Mucosa of rectum (tissue), 2 donors: Measurements from ENCODE around the gene MIOX.

Source experiments
- H3K27ac ChIP-seq, 2 donors: one replicate each; pipeline ENCODE4 v1.7.0; 2013; ENCODE audit warnings: inconsistent platforms in 2 of 2, low read depth in 2 of 2, low read length in 2 of 2
- H3K27me3 ChIP-seq, 2 donors: one replicate each; pipeline ENCODE4 v1.7.0; 2013; ENCODE audit warnings: low read length in 2 of 2; ENCODE audit not compliant: control insufficient read depth in 2 of 2, insufficient read depth in 2 of 2
- H3K36me3 ChIP-seq, 2 donors: one replicate each; pipeline ENCODE4 v1.7.0; 2013; ENCODE audit warnings: low read length in 2 of 2; ENCODE audit not compliant: control insufficient read depth in 2 of 2, insufficient read depth in 2 of 2
- H3K4me1 ChIP-seq, 2 donors: one replicate each; pipeline ENCODE4 v1.7.0; 2013; ENCODE audit warnings: low read length in 2 of 2, mild to moderate bottlenecking in 1 of 2; ENCODE audit not compliant: control insufficient read depth in 2 of 2, insufficient read depth in 2 of 2
- H3K4me3 ChIP-seq, 2 donors: one replicate each; pipeline ENCODE4 v1.7.0; 2013; ENCODE audit warnings: low read length in 2 of 2
- H3K9ac ChIP-seq, 2 donors: one replicate each; pipeline ENCODE4 v1.7.0; 2013; ENCODE audit warnings: low read length in 2 of 2, low read depth in 1 of 2, mild to moderate bottlenecking in 1 of 2
- H3K9me3 ChIP-seq, 2 donors: one replicate each; pipeline ENCODE4 v1.7.0; 2013; ENCODE audit warnings: low read length in 2 of 2; ENCODE audit not compliant: control insufficient read depth in 2 of 2
- donor health status: healthy.
- donor health status: Normal muscosa, but diverticular disease.

Gene MIOX

DNA sequence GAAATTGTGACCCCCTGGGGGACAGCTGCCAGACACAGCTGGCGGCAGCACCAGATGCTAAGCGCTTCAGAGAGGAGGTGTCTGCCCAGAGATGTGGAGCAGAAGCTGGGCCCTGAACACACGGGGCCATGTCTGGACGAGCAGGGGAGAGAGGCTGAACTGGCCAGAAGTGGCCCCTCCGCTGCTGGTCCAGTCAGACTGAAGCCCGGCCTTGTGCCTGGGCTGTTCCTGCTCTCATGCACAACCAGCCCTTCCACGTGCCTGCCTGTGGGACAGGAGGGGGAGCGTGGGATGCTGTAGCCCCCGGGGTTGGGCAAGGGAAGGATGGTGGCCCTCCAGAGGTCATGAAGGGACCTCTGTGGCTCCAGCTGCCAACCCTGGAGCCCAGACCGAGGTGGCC lies 3.6 kb upstream of the MIOX start:
- Histone ChIP-seq H3K27ac (no peak overlapping the region), H3K4me1 (peaks cover 13 to 21% of the 10 kb centered on the region in 2 donors), H3K36me3 (no peaks in the 10 kb centered on the region), H3K9me3 (no peaks in the 10 kb centered on the region), H3K27me3 (peaks cover 6 to 8% of the 10 kb centered on the region in 2 donors), H3K9ac (no peak overlapping the region), H3K4me3 (no peak overlapping the region)

DNA sequence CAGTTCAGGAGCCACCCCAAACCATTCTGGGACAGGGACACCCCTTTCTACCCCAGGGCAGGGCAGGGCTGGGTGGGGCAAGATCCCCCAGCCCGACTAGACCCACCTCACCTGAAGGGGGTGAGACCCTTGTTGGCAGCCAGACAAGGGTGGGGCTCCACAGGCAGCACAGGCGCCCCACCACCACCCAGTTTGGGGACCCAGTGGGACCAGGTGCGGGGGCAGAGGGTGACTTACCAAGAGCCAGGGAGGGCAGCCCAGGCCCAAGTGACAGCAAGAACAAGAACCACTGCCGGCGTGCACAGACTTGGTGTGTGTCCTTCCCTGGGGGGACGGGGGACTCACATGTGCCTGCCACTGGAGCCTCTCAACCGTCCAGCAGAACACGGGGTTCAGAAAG lies 3.1 kb upstream of the MIOX start:
- Histone ChIP-seq H3K9ac (no peak overlapping the region), H3K36me3 (no peaks in the 10 kb centered on the region), H3K4me3 (no peak overlapping the region), H3K9me3 (no peaks in the 10 kb centered on the region), H3K4me1 (peaks cover 13 to 21% of the 10 kb centered on the region in 2 donors), H3K27ac (no peak overlapping the region), H3K27me3 (peaks cover 6 to 8% of the 10 kb centered on the region in 2 donors)

DNA sequence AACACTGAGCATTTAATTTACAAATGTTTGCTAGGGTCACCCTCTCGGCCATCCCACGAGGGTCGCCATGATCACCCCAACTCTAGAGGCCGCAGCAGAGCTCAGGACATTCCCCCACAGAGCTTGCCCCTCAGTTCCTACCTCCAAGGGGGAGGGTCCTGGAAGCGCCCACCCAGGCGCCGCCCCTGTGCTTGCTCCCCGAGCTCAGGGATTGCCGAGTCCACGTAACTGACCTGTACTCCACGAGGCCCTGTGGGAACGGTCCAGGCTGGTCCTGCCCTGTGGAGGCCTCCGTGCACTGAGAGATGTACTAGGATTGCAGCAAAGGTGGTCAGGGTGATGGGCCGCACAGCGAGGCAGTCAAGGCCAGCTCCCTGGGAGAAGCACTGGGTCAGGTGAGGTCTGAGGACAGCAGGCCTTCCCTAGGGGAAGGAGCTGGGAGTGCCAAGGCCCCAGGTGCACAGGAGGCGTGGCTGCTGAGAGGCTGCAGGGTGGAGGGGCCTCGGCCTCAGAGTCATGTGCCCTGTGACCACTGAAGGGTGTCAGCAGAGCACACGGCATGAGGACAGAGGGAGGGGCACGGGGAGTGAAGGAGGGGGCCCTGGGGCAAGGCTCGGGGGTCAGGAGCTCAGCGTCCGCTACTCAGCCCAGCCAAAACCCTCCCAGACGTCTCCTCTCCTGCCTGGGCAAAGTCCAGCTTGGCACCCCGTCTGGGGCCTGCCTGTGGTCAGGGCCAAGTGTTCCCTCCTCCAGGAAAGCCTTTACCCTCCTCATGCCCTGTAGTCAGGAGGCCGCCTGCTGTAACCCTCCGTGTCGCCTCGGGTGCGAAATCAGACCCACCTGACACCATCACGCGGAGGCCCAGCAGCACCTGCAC lies 2.4 kb upstream of the MIOX start:
- Histone ChIP-seq H3K4me1 (peaks cover 13 to 21% of the 10 kb centered on the region in 2 donors), H3K9me3 (no peaks in the 10 kb centered on the region), H3K9ac (peak overlapping the region in 1 of 2 donors; percentile 10), H3K36me3 (no peaks in the 10 kb centered on the region), H3K4me3 (no peak overlapping the region), H3K27me3 (peaks cover 6 to 8% of the 10 kb centered on the region in 2 donors), H3K27ac (peak overlapping the region in 1 of 2 donors; percentile 37)

DNA sequence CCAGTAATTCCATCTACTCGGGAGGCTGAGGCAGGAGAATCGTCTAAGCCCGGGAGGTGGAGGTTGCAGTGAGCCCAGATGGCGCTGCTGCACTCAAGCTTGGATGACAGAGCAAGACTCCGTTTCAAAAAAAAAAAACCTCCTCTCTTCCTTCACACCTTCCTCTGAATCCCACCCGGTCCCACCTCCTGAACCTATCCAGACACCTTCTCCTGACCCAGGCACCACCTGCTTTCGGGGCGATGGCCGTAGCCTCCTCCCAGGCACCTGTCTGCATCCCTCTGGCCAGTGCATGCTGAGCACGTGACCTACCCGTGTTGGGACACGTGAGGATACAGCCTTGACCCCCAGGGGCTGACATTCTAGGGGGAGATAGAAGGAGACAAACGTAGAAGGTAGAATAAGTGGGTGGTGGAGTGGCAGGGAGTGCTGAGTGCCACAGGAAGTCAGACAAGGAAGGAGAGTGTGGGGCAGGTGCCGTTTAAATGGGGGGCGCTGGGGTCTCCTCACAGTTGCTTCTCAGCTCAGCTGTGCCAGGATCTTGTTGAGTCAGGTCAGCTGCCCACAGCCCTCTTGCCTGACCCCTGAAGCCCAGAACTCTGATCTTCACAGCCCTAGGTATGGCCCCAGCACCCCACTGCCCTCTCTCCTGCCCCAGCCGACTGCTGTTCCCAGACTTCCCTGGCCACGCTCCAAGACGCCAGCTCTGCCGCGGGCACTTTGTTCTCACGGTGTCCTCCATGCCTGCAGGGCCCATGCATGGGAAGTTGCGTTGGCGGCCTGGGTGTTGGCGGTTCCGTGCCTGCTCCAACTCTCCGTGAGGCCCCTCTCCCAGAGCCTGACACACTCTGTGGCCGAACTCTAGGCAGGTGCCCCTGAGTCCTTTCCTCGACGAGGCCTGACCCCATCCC lies 1.2 kb upstream of the MIOX start:
- no peak overlapping the region for H3K4me3 ChIP-seq
- H3K27me3 ChIP-seq: peaks cover 1 to 2% of the 10 kb centered on the region in 2 donors

DNA sequence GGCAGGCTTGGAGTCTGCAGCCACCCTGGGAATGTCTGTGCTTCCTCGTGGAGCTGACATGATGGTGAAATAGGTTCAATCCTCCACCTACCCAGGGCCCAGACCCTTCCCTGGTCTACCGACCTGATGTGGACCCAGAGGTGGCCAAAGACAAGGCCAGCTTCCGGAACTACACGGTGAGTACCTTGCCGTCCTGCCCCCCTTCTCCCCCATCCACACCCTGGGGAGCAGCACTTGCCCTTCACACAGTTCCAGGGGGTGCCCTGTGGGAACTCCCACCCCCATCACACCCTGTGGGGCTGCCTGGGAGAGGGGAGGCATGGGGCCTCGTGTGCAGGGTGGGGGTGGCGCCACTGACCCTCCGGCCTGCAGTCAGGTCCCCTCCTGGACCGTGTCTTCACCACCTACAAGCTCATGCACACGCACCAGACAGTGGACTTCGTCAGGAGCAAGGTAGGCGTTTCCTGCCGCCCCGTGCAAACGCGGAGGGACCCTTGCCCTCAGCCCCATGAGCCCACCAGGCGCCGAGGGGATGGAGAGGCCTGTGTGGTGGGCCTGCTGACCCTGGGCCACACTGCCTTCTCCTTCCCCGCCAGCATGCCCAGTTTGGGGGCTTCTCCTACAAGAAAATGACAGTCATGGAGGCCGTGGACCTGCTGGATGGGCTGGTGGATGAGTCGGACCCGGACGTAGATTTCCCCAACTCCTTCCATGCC lies 789 bp downstream of the MIOX start:
- no peaks in the 10 kb centered on the region for H3K36me3 ChIP-seq
- H3K4me1 ChIP-seq: peaks cover 5 to 12% of the 10 kb centered on the region in 2 donors
- no peak overlapping the region for H3K9ac ChIP-seq
- H3K9me3 ChIP-seq: no peaks in the 10 kb centered on the region
- H3K4me3 ChIP-seq: no peak overlapping the region
- H3K27me3 ChIP-seq: no peaks in the 10 kb centered on the region
- H3K27ac ChIP-seq: no peak overlapping the region

More for the DNA sequence above, 1.2 kb upstream of the MIOX start:
- Histone ChIP-seq H3K9ac (no peak overlapping the region), H3K27ac (no peak overlapping the region), H3K9me3 (no peaks in the 10 kb centered on the region), H3K36me3 (no peaks in the 10 kb centered on the region), H3K4me1 (peaks cover 13 to 21% of the 10 kb centered on the region in 2 donors)

DNA sequence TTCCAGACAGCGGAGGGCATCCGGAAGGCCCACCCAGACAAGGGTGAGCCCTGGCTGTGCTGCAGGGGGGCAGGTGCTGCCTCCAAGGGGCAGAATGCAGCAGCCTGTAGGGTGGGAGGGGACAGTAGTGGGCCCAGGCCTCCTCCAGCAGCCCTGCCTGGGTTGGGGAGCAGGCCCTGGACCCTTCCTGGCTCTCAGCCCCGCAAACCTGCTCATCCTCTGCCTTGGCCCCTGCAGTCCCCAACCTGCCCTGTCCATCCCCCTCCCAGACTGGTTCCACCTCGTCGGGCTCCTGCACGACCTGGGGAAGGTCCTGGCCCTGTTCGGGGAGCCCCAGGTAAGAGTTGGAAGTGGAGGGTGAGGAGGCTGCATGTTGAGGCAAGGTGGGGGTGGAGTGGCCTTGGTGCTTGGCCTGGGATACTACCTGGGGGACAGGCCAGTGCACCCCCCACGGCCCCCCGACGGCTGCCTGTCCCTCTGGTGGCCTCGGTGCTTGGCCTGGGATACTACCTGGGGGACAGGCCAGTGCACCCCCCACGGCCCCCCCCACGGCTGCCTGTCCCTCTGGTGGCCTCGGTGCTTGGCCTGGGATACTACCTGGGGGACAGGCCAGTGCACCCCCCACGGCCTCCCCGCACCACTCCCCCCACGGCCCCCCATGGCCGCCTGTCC lies 1.5 kb downstream of the MIOX start:
- H3K27me3 ChIP-seq: no peaks in the 10 kb centered on the region
- H3K9ac ChIP-seq: no peak overlapping the region
- H3K4me3 ChIP-seq: no peak overlapping the region
- H3K27ac ChIP-seq: no peak overlapping the region
- no peaks in the 10 kb centered on the region for H3K36me3 ChIP-seq
- H3K9me3 ChIP-seq: no peaks in the 10 kb centered on the region
- peaks cover 5 to 12% of the 10 kb centered on the region in 2 donors for H3K4me1 ChIP-seq

DNA sequence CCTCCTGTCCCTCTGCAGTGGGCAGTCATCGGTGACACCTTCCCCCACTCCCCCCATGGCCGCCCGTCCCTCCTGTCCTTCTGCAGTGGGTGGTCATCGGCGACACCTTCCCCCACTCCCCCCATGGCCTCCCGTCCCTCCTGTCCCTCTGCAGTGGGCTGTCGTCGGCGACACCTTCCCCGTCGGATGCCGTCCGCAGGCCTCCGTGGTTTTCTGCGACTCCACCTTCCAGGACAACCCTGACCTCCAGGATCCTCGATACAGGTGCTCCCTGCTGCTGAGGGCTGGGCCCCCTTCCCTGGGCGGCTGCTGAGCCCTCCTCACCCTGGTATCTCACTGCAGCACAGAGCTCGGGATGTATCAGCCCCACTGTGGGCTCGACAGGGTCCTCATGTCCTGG lies 2.2 kb downstream of the MIOX start:
- H3K27ac ChIP-seq: no peak overlapping the region
- peaks cover 4 to 8% of the 10 kb centered on the region in 2 donors for H3K4me1 ChIP-seq
- no peaks in the 10 kb centered on the region for H3K9me3 ChIP-seq
- H3K36me3 ChIP-seq: no peaks in the 10 kb centered on the region
- no peak overlapping the region for H3K4me3 ChIP-seq
- no peak overlapping the region for H3K9ac ChIP-seq
- H3K27me3 ChIP-seq: no peaks in the 10 kb centered on the region

DNA sequence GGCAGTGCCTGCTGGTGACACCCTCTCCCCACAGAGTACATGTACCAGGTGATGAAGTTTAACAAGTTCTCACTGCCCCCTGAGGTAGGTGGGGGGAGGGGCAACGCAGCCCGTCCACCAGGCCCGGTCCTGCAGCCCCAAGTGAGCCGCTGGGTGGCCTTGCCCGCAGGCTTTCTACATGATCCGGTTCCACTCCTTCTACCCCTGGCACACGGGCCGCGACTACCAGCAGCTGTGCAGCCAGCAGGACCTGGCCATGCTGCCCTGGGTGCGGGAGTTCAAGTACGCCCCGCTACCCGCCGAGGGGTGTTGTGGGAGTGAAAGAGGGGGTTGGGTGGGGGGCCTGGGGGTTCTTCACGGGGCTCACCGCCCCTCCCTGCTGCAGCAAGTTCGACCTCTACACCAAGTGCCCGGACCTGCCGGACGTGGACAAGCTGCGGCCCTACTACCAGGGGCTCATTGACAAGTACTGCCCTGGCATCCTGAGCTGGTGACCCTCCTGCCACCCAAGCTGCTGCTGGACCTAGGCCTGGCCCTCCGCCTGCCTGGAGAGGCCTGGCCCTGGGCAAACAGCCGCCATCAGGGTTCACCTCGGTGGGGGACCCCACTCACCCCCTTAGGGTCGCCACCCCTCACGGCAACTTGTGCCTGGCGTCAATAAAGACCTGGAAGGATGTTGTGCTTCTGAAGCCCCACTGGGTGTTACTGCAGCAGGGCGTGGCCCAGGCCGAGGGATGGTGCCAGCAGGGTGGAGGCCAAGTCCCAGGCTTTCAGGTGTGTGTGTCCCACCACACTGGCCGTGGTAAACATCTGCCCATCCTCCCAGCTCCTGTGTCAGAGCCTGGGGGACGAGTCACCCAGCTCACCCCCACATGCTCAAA lies 2.9 kb downstream of the MIOX start:
- H3K9ac ChIP-seq: no peak overlapping the region
- H3K4me1 ChIP-seq: peaks cover 0 to 1% of the 10 kb centered on the region in 2 donors
- no peaks in the 10 kb centered on the region for H3K36me3 ChIP-seq
- H3K4me3 ChIP-seq: no peak overlapping the region
- no peak overlapping the region for H3K27ac ChIP-seq
- H3K9me3 ChIP-seq: no peaks in the 10 kb centered on the region
- no peaks in the 10 kb centered on the region for H3K27me3 ChIP-seq
